Subcutaneous adipose tissue (tissue), 4 donors: ENCODE measurements around the gene ALDH3A2. TPM values are rescaled to one million over a fixed set of nuclear protein-coding genes. Genes with fewer than 3 reads are reported as not detected.

Source experiments
- total RNA-seq, 4 donors: library from RNA; depleted of rRNA; stranded (reverse); fragments of >200 nt; gene quantifications; one replicate each; pipeline ENCODE4 v1.1.0, GENCODE V29; 2016
- TF ChIP-seq, protein P1 (sequence below): fragments of 450-650 bp; IDR thresholded peaks from one replicate; pipeline ENCODE4 v1.5.1; 2016; ENCODE audit warnings: low read depth, mild to moderate bottlenecking, control low read depth, antibody characterized with exemption, moderate library complexity

The ALDH3A2 gene
- total RNA-seq, 4 donors from 2014 or later = 117 to 177 (median 133) TPM

GRCh38 chr17:19713901-19714361, 65.4 kb downstream of the ALDH3A2 start:
- TF ChIP-seq, protein P1, sequence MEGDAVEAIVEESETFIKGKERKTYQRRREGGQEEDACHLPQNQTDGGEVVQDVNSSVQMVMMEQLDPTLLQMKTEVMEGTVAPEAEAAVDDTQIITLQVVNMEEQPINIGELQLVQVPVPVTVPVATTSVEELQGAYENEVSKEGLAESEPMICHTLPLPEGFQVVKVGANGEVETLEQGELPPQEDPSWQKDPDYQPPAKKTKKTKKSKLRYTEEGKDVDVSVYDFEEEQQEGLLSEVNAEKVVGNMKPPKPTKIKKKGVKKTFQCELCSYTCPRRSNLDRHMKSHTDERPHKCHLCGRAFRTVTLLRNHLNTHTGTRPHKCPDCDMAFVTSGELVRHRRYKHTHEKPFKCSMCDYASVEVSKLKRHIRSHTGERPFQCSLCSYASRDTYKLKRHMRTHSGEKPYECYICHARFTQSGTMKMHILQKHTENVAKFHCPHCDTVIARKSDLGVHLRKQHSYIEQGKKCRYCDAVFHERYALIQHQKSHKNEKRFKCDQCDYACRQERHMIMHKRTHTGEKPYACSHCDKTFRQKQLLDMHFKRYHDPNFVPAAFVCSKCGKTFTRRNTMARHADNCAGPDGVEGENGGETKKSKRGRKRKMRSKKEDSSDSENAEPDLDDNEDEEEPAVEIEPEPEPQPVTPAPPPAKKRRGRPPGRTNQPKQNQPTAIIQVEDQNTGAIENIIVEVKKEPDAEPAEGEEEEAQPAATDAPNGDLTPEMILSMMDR = no peak

DNA sequence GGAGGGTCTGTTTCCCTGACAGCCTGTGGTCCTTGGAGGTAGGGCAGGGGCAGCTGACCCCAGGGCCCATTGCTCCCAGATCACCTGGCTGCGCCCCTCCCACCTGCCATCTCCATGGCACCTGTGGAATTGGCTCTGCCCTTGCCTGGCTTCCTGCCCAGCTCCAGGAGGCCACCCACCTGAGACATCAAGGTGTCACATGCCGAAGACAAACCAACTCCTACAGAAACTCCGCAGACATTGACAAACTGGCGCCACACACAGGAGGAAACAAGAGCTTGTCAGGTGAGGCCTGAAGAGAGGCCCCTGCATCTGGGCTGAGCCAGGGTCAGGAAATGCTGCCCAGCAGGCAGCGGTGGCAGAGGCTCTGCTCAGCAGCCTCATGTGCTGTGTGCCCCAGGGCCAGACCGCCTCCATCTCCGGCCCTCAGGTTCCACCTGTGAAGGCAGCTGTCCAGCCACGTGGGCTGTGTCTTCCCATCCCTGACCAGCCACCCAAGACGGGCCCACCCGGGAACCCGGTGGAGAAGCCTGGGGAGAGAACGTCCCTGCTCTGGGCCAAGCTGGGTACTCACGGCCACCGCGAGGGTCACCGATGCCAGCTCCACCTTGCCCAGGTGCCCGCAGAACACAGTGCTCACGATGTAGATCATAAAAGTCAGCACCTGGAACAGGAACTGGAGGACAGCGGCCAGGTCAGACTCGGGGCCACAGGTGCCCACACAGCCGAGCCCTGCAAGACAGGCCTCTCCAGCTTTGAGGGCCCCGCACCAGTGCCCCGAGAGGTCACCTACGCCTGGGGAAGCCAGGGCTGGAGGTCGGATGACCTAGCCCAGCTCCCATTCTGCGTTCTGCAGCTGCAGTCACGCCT, 66.2 kb downstream of the ALDH3A2 start:
- TF ChIP-seq, protein P1 = no peak

DNA sequence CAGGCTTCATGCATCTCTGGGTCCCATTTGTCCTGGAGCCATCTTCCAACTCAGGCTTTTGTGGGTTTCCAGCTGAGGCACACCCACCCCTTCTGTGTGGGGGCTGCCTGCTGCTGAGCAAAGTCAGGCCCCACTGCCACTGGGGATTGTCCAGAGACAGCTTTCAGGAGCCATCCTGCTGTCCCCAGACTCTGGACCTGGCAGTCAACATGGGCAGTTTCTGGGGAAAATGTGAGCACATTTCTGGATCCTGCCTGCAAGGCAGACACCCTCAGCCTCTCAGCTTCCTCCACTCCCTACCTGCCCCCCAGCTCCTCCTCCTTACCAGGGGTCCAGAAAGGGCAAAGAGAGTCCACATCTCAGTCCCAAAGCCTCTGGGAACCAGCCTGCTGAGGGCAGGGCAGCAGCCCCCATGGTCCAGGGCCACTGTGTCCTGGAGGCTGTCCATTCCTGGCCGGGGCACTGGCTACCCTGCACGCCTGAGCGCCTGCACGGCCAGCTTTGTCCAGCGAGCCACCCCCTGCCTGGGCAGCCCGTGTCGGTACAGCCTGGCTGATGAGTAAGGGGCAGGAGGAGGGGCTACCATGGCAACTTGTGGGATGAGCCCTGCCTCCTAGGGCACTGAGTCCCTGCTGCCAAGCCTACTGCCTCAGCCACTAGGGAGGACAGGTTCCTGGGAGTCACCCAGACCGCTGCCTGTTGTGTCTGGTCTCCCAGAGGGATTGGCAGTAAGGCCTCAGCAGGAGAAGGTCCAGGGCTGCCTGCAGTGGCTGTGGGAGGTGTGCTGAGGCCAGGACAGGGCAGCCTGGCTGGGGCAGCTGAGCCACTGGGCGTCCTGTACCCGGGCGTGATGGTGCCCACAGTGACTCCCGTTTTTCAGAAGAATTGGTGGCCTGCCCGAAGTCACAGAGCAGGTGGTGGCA, 67.8 kb downstream of the ALDH3A2 start, which contains the start of gene SLC47A2:
TSS of gene SLC47A2 (minus strand) at position 477 of the 923 bp plus-strand sequence. CDS start at position 448, 29 bp downstream.
- TF ChIP-seq, protein P1 = no peak

DNA sequence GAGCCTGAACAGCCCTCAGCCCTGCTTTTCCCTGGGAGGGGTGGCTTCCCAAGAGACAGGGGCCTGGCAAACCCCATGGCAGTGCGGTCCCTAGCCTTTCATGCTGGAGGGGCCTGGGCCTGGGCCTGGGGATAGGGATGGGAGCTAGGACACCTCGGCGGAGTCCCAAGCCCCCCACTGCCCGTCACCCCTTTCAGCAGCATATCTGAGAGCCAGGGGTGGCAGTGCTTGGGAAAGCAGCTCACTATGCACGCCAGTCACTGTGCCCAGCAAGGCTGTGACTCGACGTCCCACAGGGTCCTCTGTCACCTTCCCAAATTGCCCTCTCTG, 68.4 kb downstream of the ALDH3A2 start:
- TF ChIP-seq, protein P1 = no peak

GRCh38 chr17:19717411-19717908, 68.9 kb downstream of the ALDH3A2 start:
- TF ChIP-seq, protein P1 = no peak

GRCh38 chr17:19718041-19718612, 69.6 kb downstream of the ALDH3A2 start:
- TF ChIP-seq, protein P1 = no peak
